HG03558 (cell line): ENCODE results near the gene PDE8A.
"Not testable (repeated sequence)": the region's sequence is repeated elsewhere in the genome, so short reads cannot be mapped to it uniquely, and the experiment has no call there.

Experiments used
- ATAC-seq: cut with Tn5 transposase; IDR thresholded peaks from one replicate; pipeline ENCODE4 v1.9.1; 2021; ENCODE audit warnings: moderate number of reproducible peaks; ENCODE audit not compliant: unreplicated experiment; ENCODE audit errors: extremely low read depth

Gene PDE8A

DNA sequence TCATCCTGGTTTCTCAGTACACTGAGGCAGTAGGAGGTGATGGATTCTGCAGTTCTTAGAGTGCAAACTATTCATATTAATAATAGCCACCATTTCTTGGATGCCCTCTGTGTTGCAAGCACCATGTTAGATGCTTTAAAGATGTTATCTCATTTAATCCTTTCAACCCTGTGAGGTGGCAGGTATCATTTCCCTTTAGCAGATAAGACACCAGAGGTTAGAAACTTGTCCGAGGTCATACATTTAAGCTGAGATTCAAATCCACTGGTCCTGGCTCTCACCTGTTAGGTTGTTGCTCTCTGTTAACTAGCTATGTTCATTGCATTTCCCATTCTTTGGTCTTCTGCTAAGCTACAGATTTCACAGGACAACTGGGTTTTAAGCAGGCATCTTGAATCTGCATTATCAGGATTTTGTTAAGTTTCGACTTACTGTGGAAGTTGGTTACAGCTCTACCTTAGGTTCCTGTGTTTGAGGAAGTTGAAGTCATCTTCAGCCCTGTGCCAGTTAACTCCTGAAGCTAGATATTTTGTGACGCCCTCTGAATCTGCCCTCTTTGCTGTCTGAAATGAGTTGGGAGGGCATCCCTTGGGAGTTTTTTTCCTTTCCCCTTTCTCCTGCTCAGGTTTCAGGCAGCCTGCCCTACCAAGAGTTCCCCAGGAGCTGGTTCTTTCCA, 6.4 kb downstream of the PDE8A start:
- ATAC-seq, result no peak

DNA sequence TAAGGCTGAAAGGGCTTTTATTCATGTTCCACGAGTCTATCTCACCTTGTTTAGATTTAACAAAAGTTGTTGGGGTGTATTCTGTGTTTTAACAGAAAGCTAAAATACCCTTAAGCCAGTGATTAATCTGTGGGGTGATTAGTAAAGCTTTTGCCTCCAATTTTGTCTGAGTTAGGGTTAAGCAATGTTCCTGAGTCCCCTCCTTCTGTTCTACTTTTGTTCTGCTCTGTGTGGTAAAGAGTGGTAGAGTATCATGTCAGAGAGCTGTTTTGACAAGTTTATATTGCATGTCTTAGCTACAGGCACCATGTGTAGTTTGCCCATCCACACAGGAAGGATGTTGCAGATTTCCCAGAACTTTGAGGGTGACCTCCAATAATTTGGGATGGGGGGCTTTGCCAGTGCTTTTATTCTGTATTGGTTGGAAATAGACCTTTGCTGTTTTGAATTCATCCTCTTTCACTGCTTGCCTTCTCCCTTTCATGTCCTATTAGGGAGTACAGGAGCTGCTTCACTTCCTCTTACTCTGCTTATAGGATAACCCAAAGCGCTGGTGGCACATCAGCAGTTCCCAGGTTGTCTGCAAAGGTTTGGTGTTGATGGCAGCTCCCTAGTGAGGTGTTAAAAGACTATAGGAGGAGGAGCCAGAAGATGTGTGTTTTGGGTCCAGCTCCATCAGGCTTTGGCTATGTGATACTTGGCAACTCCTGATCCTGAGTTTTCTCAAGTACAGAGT, 7.4 kb downstream of the PDE8A start:
- ATAC-seq, result no peak

DNA sequence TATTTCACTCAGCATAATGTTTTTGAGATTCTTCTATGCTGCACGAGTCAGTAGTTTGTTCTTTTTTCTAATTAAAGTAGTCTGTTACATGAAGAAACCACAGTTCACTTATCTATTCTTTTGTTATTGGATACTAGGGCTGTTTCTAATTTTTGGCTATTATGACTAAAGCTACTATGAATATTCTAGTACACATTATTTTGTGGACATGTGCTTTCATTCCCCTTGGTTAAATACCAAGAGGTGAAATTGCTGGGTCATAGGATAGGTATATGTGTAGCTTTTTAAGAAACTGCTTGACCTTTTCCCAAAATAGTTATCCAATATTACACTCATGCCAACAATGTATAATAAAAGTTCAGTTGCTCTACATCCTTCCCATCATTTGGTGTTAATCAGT, 8.9 kb downstream of the PDE8A start:
- ATAC-seq, result no peak

DNA sequence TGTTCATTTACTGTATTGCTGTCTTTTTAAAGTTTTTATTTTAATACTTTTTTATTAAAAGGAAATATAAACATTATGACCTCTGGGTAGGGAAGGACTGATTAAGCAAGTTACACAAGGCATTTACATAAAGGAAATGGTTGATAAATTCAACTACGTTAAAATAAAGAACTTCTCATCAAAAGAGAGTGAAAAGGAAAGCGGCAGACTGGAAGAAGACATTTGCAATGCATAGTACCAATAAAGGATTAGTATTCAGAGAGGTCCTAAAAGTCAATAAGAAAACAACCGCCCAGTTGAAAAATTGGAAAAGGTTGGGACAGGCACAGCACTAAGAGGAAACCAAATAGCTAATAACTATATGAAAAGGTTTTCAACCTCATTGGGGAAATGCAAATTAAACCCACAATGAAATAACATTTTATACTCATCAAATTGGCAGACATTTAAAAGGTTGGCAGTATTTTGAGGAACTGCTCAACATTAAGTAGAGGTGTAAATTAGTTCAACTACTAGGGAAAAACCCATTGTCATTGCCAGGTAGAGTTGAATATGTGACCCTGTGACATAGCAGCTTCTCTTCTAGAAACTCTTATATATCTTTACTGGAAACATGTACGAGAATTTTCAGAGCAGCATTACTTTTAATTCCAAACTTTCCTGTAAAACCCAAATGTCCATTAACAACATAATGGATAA, 9.5 kb downstream of the PDE8A start:
- no peak for ATAC-seq

DNA sequence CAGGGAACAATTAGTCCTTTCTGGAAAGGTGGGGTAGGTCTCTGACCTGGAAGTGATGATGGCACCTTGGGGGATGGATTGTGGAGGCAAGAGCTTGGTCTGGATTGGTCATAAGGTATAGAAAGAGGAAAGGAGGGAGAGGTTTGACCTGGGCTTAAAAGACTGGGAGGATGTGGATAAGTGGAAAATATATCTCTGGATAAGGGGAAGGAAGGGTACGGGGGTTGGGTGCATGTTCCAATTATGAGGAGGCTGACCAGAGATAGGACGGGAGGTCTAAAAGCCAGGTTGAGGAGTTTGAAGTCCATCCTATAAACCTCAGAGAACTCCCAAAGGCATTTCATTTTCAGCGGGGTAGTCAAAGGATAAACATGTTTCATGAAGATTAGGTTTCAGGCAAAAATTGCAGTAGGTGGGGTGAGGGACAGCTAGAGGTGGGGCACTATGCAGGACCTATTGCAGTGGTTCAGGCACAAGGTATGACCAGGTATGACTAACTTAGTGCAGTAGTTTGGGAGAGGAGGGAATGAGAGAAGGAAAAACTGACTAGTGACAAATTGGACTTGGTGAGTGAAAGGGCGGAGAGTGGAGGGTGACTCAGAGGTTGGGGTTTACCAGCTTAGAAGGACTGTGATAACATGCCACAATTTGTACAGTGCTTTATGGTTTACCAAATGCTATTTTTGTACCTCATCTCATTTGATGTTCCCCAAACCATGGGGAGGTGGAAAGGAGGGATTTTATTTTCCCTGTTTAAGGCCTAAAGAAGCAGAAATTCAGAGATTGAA, 10.7 kb downstream of the PDE8A start:
- no peak for ATAC-seq

DNA sequence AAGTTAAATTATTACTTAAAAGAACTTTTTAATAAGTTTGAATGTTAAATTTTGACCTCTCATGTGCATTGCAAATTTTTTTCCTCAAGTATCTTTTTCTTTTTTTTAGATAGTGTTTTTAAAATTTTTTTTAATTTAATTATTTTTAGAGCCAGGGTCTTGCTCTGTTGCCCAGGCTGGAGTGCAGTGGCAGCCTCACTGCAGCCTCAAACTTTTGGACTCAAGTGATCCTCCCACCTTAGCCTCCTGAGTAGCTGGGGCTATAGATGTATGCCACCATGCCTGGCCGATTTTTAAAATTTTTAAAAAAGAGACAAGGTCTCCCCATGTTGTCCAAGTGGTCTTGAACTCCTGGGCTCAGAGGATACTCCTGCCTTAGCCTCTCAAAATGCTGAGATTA, 14.4 kb downstream of the PDE8A start:
- no peak for ATAC-seq

DNA sequence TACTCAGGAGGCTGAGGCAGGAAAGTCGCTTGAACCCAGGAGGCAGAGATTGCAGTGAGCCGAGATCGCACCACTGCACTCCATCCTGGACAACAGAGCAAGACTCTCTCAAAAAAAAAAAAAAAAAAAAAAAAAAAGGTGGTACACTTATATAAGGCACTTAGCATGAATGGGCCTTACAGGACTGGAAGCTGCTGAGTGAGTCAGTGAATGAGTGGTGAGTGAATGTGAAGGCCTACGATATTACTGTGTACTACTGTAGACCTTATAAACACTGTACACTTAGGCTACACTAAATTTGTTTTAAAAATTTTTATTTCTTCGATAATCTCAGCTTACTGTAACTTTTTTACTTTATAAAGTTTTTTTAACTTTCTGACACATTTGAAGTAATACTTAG, 15.1 kb downstream of the PDE8A start:
- ATAC-seq, result not testable (repeated sequence)

DNA sequence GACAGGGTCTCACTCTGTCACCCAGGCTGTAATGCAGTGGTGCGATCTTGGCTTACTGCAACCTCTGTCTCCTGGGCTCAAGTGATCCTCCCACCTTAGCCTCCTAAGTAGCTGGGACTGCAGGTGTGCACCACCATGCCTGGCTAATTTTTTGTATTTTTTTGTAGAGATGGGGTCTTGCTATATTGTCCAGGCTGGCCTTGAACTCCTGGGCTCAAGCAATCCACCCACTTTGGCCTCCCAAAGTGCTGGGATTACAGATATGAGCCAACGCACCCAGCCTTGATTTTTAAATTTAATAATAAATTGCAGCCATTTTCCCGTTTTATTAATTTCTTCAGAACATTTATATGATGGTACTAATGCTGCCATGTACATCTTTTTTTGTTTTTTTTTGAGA, 15.6 kb downstream of the PDE8A start:
- ATAC-seq, result not testable (repeated sequence)

DNA sequence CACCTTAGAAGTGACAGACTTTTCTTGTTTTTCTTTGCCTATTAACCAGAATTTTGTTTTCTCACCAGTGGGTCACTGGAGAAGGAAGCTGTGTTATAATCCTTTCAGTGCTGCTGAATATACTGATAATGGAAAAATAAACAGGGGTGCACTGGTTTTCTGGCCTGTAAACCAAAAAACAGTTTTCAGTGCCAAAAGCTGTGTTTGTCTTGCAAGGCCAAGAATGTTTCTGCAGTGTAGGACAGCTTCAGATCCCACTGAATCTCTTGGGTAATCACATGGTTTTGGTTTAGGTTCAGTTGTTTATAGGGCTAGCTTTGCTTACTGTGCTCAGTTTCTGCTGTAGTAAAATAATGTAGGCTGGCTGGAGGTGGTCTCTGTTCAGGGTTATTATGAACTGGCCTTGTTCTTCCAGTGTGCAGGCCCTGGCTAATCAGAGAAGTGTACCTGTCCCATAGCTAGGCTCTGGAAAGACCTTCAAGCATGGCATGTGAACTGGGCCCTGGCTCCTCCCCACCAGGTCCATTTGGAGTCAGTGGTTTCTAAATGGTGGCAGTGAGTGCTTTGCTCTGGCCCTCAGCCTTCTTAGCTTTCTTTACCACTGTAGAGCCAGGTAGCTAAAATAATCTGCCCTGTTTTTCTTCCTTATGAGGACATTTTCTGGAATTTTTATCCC, 18.7 kb downstream of the PDE8A start:
- ATAC-seq, result no peak

DNA sequence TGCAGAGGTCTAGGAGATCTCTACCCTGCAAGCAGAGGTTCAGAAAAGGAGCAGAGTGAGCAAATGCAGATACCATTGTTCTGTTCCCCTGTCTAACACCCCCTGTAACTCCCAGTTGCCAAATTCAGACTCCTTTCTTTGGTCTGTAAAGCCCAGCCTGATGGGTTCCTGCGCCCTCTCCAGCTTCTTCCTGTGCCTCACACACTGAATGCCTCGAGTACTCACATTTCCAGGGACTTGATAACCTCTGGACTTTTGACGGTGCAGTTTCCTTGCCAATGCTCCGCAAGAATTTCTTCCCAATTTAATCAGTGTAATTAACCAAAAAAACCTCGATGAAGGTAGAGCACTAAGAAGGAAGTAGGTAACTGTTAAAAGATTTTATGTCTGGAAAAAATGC, 19.3 kb downstream of the PDE8A start:
- no peak for ATAC-seq

DNA sequence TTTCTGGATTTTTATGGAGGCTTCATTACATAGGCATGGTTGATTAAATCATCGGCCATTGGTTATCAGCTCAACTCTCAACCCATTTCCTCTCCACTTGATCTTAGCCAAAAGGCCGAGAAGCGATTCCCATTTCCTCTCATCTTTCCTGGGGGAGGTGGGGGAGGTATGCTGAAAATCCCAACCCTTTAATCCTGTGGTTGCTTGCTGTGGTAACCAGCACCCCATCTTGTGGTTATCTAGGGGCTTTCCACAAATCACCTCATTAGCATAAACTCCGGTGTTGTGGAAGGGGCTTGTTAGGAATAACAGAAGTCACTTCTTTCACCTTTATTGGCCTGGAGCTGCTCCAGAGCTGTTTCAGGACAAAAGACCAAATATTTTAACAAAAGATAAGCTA, 20.9 kb downstream of the PDE8A start:
- ATAC-seq, result no peak

DNA sequence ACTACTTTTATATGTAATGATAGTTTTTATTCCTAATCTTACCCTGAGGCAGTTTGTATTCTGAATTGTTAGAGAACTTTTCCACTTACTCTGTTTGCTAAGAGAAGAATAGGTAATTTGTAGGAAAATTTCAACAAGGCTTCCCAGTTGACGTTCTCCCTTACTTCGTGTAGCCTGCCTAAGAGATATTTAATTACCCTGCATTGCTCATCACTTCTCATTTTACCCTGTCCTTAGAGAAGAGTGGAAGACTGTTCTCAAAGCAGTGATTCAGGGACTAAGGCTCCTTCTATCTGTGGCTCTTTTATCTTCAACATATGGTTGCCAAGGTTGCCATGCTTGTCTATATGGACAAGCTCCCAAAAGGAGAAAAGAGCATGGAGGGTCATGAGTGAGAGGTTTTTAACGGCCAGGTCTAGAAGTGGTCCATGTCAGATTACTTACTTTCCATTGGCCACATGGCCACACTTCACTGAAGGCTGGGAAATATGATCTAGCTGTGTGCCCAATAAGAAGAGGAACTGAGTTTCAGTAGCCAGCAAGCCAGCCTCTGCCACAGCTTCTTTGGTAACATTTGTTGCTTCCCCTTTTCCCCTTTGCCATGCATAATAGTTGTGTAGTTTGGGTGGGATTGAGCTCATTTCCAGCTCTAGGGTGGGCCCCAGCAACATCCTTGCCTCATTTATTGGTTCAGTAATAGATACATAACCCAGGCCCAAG, 22.1 kb downstream of the PDE8A start:
- no peak for ATAC-seq

DNA sequence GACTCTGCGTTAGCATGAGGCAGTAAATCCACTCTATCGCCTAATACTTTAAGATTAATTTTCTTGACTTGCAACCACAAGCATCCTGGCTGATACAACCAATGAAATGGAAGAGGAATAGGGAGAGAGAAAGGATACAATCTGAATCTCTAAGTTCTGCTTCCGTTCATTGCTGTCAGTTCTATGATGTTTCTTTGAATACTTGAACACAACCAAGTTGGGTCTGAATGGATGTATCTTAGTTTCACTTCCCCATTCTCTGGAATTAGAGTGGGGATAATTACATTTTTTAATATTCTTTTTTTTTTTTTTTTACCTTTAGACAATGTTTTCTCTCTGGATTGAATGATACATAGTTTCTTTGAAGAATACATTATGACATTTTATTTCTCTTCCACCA, 22.9 kb downstream of the PDE8A start:
- ATAC-seq, result no peak

DNA sequence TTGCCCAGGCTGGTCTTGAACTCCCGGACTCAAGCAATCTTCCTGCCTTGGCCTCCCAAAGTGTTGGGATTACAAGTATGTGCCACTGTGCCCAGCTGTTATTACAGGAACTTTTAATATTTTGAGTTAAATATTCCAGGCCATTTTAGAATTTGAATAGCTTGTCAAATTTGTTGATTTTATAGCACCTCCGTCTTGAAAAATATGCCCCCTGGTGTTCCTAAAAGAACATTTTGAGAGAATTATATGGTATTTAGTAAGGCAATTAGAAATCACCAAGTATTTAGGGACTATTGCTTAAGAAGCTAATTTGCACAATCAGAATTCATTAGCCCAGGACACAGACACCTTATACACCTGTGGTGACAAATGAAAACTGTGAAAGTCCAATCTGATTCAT, 23.7 kb downstream of the PDE8A start:
- ATAC-seq, result no peak

DNA sequence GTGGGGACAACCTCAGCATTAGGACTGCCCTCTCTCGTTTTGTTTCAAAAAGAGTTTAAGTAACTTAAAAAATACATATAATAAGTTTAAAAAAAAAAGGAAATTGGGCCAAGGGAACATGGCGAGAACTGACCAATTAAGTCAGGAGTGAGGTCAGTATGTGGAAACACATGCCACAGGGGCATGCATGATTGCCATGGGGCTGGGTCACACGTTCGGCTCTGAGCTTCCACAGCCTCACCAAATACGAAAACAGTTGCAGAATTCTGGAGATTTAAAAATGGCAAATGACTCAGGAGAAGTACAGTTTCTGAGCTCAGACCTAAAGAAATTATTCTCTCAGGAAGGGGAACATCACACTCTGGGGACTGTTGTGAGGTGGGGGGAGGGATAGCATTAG, 24.1 kb downstream of the PDE8A start:
- no peak for ATAC-seq

DNA sequence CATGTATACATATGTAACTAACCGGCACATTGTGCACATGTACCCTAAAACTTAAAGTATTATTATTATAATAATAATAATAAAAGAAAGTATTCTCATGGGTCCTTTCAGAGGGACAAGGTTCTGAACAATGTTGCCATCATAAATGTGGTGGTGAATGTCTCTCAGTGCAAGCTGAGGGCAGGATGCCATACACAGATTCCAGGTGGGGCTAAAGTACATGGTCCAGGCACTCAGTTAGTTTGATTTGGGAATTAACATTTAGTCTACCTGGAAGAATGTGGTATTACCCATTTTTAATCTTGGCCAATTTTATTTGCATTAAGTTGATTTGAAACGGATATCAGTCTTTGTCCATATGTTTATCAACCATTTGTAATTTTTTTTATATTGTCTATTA, 24.5 kb downstream of the PDE8A start:
- no peak for ATAC-seq

DNA sequence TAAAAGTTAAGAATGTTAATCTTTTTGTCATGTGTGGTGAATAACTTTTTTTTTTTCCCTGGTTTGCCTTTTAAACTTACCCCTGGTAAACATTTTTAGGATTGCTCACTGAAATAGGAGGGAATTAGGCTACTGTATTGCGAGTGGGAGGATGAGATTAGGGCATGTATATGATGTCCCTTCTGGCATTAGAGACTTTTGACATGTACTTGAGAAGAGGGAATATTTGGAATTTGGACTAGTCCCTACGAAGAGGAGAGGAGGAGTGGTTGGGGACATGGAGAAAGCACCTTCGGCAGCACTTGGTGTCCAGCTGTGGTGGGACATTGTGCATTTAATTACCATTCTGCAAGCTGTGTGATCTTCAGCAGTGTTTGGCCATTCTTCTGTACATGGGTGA, 25.0 kb downstream of the PDE8A start:
- no peak for ATAC-seq

DNA sequence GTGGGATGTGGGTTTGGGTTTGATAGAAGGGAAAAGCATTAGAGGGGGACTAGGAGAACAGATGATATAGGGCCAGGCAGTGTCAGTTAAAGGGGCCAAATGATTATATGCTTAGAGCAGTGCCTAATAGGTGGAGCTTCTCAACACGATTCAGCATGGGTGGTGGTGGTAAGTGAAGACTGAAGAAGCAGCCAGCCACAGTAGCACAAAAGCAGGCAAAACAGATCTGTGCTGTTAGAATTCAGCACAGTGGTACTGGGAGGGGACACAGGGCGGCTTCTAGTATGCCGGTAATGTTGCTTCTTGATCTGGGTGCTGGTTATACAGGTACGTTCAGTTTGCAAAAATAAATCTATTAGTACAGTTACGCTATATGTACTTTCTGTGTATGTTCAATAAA, 25.5 kb downstream of the PDE8A start:
- no peak for ATAC-seq

DNA sequence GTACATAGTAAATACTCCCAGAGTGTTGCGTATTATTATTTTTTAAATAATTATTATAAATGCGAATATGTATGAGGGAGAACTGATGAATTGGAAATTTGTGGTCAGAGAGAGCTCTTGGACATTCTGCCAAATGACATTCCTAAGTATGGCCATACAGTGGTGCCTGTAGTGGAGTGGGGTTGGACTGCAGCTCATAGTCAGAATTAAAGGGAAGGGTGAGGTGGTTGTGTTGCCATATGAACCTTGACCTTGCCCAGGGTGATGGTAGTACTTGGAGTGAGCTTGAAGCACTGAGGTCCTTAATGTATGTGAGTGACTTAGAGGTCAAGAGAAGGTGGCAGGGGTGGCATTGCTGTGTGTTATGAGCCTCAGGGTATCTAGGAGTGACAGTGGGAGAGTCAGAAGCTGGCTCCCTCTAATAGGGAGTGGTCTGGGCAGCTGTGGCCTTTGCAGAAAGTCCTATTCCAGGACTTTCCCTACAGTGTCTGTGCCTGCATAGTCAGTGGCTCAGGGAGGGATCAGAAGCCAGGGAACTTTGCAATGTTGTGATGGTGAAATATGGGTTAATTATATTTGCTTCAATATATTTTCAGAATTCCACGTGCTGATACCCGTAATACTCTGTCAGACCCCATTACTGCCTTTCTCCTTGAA, 26.2 kb downstream of the PDE8A start:
- no peak for ATAC-seq
